ENCODE results near the gene PDE4D.

- TF ChIP-seq CTCF (IDR thresholded peaks at IDR 0.05) (no peak), POLR2A (IDR thresholded peaks at IDR 0.05) (no peak)
These were observed 132.7 kb downstream of the PDE4D start for GRCh38 chr5:59760785-59761348.
